ENCODE measurements around the gene EFNA5. TPM values are rescaled to one million over a fixed set of nuclear protein-coding genes. Genes with fewer than 3 reads are reported as not detected.

EFNA5 gene
- polyA plus RNA-seq, 1 of the 3 experiments (the other 2 are of a cell fraction), result 0.81 TPM

GRCh38 chr5:107474361-107474715, 196.4 kb downstream of the EFNA5 start:
- no peak for TF ChIP-seq FOSL2 (IDR thresholded peaks at IDR 0.05; ENCODE audit: borderline replicate concordance, low read depth)
- TF ChIP-seq TAF1 (IDR thresholded peaks at IDR 0.05; ENCODE audit: borderline replicate concordance, low read depth, low read length), result no peak
- no peak for TF ChIP-seq YY1 (IDR thresholded peaks at IDR 0.05; ENCODE audit: low read depth)
- TF ChIP-seq RXRA (IDR thresholded peaks at IDR 0.05; ENCODE audit: borderline replicate concordance, low read depth), result no peak
- TF ChIP-seq FOXJ3 (CRISPR knock-in tag; IDR thresholded peaks at IDR 0.05), result no peak
- no peak for TF ChIP-seq FOXM1 (IDR thresholded peaks at IDR 0.05; ENCODE audit: low read depth)
- TF ChIP-seq ELF1 (IDR thresholded peaks at IDR 0.05), result no peak
- TF ChIP-seq POLR2AphosphoS5 (IDR thresholded peaks at IDR 0.05; ENCODE audit: low read depth, low read length), result no peak
- TF ChIP-seq CHD2 (IDR thresholded peaks at IDR 0.05; ENCODE audit: low read length, partially characterized antibody), result no peak
- TF ChIP-seq, protein P1, sequence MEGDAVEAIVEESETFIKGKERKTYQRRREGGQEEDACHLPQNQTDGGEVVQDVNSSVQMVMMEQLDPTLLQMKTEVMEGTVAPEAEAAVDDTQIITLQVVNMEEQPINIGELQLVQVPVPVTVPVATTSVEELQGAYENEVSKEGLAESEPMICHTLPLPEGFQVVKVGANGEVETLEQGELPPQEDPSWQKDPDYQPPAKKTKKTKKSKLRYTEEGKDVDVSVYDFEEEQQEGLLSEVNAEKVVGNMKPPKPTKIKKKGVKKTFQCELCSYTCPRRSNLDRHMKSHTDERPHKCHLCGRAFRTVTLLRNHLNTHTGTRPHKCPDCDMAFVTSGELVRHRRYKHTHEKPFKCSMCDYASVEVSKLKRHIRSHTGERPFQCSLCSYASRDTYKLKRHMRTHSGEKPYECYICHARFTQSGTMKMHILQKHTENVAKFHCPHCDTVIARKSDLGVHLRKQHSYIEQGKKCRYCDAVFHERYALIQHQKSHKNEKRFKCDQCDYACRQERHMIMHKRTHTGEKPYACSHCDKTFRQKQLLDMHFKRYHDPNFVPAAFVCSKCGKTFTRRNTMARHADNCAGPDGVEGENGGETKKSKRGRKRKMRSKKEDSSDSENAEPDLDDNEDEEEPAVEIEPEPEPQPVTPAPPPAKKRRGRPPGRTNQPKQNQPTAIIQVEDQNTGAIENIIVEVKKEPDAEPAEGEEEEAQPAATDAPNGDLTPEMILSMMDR (IDR thresholded peaks at IDR 0.05), result no peak
- no peak for TF ChIP-seq PBX3 (IDR thresholded peaks at IDR 0.05)
- TF ChIP-seq, protein P2, sequence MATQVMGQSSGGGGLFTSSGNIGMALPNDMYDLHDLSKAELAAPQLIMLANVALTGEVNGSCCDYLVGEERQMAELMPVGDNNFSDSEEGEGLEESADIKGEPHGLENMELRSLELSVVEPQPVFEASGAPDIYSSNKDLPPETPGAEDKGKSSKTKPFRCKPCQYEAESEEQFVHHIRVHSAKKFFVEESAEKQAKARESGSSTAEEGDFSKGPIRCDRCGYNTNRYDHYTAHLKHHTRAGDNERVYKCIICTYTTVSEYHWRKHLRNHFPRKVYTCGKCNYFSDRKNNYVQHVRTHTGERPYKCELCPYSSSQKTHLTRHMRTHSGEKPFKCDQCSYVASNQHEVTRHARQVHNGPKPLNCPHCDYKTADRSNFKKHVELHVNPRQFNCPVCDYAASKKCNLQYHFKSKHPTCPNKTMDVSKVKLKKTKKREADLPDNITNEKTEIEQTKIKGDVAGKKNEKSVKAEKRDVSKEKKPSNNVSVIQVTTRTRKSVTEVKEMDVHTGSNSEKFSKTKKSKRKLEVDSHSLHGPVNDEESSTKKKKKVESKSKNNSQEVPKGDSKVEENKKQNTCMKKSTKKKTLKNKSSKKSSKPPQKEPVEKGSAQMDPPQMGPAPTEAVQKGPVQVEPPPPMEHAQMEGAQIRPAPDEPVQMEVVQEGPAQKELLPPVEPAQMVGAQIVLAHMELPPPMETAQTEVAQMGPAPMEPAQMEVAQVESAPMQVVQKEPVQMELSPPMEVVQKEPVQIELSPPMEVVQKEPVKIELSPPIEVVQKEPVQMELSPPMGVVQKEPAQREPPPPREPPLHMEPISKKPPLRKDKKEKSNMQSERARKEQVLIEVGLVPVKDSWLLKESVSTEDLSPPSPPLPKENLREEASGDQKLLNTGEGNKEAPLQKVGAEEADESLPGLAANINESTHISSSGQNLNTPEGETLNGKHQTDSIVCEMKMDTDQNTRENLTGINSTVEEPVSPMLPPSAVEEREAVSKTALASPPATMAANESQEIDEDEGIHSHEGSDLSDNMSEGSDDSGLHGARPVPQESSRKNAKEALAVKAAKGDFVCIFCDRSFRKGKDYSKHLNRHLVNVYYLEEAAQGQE (IDR thresholded peaks at IDR 0.05; ENCODE audit: low read depth, low read length), result no peak
- TF ChIP-seq RAD21 (IDR thresholded peaks at IDR 0.05; ENCODE audit: low read length), result no peak
- 88% methylated on average over 3 of the region's 3 CpGs for WGBS (ENCODE audit: low lambda C conversion rate)

More at GRCh38 chr5:107474361-107474715, 196.4 kb downstream of the EFNA5 start:
- H2AFZ ChIP-seq (ENCODE audit: low read depth), result no peak overlapping the region
- no peaks in the 10 kb centered on the region for H3K27me3 ChIP-seq (ENCODE audit: insufficient read depth)
- H3K9ac ChIP-seq, result no peak overlapping the region
- ChIA-PET CTCF (no interaction called here), POLR2A (no interaction called here)
- H3K36me3 ChIP-seq (replicated peaks in 1 of 2; ENCODE audit: control insufficient read depth in 1 of 2, insufficient read depth in 2 of 2, low read length in 1 of 2), result no peaks in the 10 kb centered on the region
- no peaks in the 10 kb centered on the region for H3K9me3 ChIP-seq
- H4K20me1 ChIP-seq (ENCODE audit: insufficient read depth), result no peaks in the 10 kb centered on the region
- H3F3A ChIP-seq (replicated peaks; ENCODE audit: insufficient read depth), result no peaks in the 10 kb centered on the region
- H3K79me2 ChIP-seq (ENCODE audit: insufficient read depth), result no peaks in the 10 kb centered on the region
- H3K9me2 ChIP-seq, result no peaks in the 10 kb centered on the region
- peaks cover 8 to 10% of the 10 kb centered on the region in 2 experiments for H3K4me1 ChIP-seq (ENCODE audit: control insufficient read depth in 1 of 2, insufficient read depth in 2 of 2, low read depth in 1 of 2, low read length in 1 of 2)
- H3K4me3 ChIP-seq (ENCODE audit: low read depth in 2 of 2, low read length in 1 of 2), result no peak overlapping the region
- no peak for DNase-seq
- no peak overlapping the region for H3K27ac ChIP-seq (ENCODE audit: low read depth in 2 of 2, low read length in 1 of 2)
- no peak overlapping the region for H3K4me2 ChIP-seq

Data from SK-N-SH (cell line).